Measurements from ENCODE around the gene PPP5C.

The PPP5C gene

DNA sequence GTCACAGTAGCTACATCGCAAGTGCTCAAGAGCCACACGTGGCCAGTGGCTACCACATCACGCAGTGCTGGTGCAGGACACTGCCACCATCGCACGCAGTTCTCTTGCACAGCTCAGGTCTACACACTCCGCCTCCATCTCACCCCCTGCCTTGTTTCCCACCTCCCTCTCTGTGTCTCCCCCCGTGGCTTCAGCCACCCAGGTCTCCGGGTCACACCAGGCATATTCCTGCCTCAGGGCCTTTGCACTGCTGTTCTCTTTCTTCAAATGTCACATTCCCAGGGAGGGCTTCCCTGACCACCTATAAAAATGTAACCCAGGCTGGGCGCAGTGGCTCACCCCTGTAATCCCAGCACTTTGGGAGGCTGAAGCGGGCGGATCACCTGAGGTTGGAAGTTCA, 55.8 kb downstream of the PPP5C start:
- DNase-seq (ENCODE audit: low spot score): no peak
- TF ChIP-seq, protein P1, sequence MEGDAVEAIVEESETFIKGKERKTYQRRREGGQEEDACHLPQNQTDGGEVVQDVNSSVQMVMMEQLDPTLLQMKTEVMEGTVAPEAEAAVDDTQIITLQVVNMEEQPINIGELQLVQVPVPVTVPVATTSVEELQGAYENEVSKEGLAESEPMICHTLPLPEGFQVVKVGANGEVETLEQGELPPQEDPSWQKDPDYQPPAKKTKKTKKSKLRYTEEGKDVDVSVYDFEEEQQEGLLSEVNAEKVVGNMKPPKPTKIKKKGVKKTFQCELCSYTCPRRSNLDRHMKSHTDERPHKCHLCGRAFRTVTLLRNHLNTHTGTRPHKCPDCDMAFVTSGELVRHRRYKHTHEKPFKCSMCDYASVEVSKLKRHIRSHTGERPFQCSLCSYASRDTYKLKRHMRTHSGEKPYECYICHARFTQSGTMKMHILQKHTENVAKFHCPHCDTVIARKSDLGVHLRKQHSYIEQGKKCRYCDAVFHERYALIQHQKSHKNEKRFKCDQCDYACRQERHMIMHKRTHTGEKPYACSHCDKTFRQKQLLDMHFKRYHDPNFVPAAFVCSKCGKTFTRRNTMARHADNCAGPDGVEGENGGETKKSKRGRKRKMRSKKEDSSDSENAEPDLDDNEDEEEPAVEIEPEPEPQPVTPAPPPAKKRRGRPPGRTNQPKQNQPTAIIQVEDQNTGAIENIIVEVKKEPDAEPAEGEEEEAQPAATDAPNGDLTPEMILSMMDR (conservative IDR thresholded peaks at IDR 0.05; ENCODE audit: low read depth): no peak
- ChIA-PET CTCF (interaction anchor here (0.9 kb wide), 1 partner anchor 80 kb away, joined by 4 read pairs; no protein-coding TSS in a partner anchor), POLR2A (ENCODE audit: low non-redundant PET) (no interaction called here)
- H3K27ac ChIP-seq: no peak overlapping the region

DNA sequence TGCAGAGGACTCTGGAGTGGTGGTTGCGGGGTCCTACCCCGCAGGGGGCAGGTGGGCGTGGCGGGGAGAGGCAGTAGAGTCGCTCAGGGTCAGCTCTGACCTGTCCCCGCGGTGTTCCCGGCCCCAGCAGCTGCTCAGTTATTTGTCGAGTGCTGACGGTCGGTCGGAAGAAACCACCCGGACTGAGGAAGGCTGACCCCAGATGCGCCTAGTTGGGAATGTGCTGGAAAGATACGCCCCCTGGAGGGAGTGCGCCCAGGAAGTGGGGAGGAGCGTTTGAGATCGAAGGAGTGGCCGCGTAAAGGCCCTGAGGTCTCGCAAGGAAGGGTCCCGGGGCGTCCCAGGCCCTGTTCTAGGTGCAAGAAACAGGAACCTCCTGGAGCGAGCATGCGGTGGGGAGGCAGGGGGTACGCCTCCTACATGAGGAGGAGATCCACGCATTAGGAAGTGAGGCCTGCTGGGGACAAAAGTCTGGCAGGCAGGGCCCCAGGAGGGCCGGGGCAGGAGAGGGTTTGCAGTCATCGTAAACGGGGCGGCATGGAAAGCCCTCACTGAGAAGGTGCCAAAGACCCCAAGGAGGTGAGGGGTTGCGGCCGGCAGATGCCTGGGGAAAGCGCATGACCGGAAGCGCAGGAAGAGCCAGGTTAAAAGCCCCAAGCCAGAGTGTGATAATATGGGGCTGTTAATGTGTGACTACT, 57.3 kb downstream of the PPP5C start:
- CTCF ChIA-PET: interaction anchor here (0.7 to 1.8 kb wide), 2 partner anchors 8 to 84 kb away, joined by 3 to 6 read pairs; no protein-coding TSS in a partner anchor
- TF ChIP-seq, protein P1 (conservative IDR thresholded peaks at IDR 0.05; ENCODE audit: low read depth): 0 out of 2 replicates have a peak, but pooled peaks have one; percentile 15
- POLR2A ChIA-PET (ENCODE audit: low non-redundant PET): no interaction called here

DNA sequence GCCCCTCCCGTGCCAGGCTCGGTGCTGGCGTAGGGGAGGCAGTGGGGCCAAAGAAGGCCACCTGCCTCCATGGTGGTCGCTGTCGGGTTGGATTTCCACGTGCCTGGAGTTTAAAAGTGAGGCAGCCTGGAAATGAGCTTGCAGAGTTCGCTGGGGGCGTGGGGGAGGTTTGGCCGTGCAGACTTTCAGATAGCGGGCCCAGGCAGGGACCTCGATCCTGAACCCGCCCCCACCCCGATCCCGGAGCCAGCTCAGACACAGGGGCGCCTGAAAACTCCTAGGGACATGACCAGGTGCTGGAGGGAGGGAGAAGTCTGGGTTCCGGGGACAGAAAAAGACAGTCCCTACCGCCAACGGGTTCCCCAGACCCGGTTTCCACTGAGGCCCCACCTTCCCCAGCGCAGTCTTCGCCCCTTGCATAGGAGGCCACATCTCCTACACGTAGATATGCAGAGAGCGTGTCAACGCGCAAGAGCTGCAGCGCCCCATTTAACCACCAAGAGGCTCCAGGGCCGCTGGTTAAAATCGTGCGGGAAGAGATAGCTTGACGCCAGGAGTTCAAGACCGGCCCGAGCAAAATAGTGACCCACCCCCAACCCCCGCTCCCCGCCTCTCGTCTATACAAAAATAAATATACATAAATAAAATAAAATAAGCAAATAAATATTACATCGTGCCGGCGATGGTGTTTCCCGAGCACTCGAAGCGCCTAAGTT, 58.0 kb downstream of the PPP5C start:
- ChIA-PET CTCF (interaction anchor here (0.7 to 1.8 kb wide), 2 partner anchors 9 to 83 kb away, joined by 3 to 6 read pairs; no protein-coding TSS in a partner anchor), POLR2A (ENCODE audit: low non-redundant PET) (no interaction called here)
- no peak for DNase-seq (ENCODE audit: low spot score)
- TF ChIP-seq, protein P1 (conservative IDR thresholded peaks at IDR 0.05; ENCODE audit: low read depth): no peak
- H3K27ac ChIP-seq: no peak overlapping the region

More for the DNA sequence above, 57.3 kb downstream of the PPP5C start:
- H3K27ac ChIP-seq: no peak overlapping the region
- DNase-seq (ENCODE audit: low spot score): no peak

DNA sequence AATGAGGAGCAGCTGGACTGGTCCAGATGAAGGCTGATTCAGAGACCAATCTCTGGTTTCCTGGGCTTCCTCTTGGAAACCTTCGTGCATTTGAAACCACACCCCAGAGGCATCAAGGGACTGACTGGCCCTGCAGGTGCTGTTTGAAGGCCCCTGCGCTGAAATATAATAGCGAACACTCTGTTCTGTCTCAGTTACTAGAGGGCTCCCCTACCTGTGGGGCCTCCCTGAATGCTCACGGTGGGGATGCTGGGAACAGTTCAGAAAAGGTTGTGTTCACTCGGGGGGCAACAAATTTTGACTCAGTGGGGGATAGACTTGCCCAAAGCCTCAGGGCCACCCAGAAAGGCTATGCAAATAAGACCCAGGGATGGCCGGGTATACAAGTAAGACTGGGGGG, 60.1 kb downstream of the PPP5C start:
- TF ChIP-seq, protein P1 (conservative IDR thresholded peaks at IDR 0.05; ENCODE audit: low read depth): no peak
- ChIA-PET CTCF (interaction anchor here (0.6 to 1.4 kb wide), 2 partner anchors 27 to 80 kb away, joined by 3 to 4 read pairs; no protein-coding TSS in a partner anchor), POLR2A (ENCODE audit: low non-redundant PET) (no interaction called here)
- H3K27ac ChIP-seq: peak overlapping the region; percentile 93
- DNase-seq (ENCODE audit: low spot score): no peak

DNA sequence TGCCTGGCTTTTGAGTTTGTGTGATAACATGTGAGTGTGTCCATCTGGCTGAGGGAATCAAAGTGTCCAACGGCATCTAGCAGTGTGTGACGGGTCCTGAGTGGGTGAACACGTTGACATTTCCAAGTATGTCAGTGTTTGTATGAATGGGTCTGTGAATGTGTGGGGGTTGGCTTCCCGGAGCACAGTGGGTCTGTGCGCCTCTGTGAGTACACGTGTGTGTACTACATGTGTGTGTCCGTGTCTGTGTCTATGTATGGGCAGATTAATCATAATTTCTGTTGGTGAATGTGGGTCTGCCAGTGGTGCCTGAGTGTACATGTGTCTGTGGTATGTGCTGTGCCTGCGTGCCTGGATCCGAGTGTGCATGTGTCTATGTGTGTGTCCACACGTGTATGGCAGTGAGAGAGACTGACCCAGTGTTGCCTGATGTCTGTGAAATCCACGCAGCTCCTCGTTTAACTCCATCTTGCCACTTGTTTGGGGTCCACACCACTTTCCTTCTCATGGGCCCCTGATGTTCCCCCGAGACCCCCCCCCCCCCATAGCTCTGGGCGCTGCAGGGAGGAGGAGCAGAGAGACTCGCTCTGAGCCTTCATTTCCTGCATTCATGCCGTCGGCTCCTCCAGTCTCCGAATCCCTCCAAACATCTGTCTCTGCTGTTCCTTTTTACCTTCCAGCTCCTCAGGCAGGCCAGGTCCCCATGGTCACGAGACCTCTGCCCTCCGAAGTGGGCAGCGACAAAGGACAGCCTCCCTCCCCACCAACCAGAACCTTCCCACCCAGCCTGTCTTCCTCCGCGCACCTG, 61.2 kb downstream of the PPP5C start:
- ChIA-PET CTCF (interaction anchor here (0.5 to 0.8 kb wide), 2 partner anchors 42 to 77 kb away, joined by 3 read pairs; no protein-coding TSS in a partner anchor), POLR2A (ENCODE audit: low non-redundant PET) (interaction anchor here (0.6 kb wide), 1 partner anchor 8 kb away, joined by 5 read pairs; no protein-coding TSS in a partner anchor)
- TF ChIP-seq, protein P1 (conservative IDR thresholded peaks at IDR 0.05; ENCODE audit: low read depth): no peak
- no peak for DNase-seq (ENCODE audit: low spot score)
- H3K27ac ChIP-seq: peak overlapping the region; percentile 93

DNA sequence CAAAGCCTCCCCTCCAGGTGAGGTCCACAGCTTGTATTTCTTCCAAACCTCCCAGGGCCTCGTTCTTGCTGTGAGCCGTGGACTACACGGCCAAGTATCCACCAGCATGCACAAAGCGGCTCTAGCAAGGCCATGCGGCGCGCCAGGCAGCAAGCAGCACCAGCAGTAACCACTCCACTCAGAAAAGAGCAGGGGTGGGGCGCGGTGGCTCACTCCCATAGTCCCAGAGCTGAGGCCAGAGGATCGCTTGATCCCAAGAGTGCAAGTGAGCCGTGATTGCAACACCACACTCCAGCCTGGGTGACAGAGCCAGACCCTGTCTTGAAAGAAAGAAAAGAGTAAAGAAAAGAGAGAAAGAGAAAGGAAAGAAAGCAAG, 61.8 kb downstream of the PPP5C start:
- no peak for DNase-seq (ENCODE audit: low spot score)
- TF ChIP-seq, protein P1 (conservative IDR thresholded peaks at IDR 0.05; ENCODE audit: low read depth): no peak
- POLR2A ChIA-PET (ENCODE audit: low non-redundant PET): interaction anchor here (0.6 kb wide), 1 partner anchor 8 kb away, joined by 5 read pairs; no protein-coding TSS in a partner anchor
- H3K27ac ChIP-seq: peak overlapping the region; percentile 93
- CTCF ChIA-PET: interaction anchor here (0.8 kb wide), 1 partner anchor 41 kb away, joined by 3 read pairs; no protein-coding TSS in a partner anchor
